Stimulated activated CD8-positive, alpha-beta memory T cell treated with anti-CD3 and anti-CD28 coated beads, Interleukin-12 subunit alpha, Interleukin-12 subunit beta, amount 100 ng/mL, for 24 hours (primary cell): ENCODE measurements around the gene COL26A1.

Experiments used
- DNase-seq: peaks from one replicate; pipeline ENCODE4 v3.0.0-alpha.2; 2020; ENCODE audit errors: extremely low read depth

The COL26A1 gene

GRCh38 chr7:101567230-101567629 lies 204.6 kb downstream of the COL26A1 start:
- DNase-seq, result no peak

DNA sequence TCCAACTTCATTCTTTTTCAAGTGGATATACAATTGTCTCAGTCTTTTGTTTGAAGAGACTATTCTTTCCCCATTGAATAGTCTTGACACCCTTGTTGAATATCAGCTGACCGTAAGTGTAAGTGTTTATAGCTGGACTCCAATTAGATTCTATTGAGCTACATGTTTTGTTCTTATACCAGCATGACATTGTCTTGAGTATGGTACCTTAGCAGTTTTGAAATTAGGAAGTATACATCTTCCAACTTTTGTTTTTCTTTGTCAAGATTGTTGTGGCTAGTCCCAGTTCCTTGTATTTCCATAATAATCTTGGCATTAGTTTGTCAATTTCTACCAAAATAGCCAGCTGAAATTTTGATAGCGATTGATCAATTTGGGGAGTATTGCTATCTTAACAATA lies 209.5 kb downstream of the COL26A1 start:
- no peak for DNase-seq

DNA sequence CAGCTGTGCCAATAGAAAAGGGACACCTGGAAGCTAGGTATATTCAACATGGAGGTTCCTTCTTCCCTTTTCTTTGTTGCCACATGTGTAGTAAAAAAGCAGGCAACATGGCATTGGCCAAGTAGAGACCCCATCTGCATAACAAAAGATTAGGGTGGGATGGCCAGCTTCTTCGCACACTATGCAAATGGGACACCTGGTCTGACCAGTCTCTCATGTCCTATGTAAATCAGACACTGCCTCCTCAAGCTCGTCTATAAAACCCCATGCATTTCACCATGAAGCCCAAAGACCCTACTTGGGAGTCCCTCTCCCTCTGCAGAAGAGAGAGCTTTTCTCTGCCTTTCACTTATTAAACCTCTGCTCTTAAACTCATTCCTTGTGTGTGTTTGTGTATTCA lies 212.5 kb downstream of the COL26A1 start:
- DNase-seq, result no peak

DNA sequence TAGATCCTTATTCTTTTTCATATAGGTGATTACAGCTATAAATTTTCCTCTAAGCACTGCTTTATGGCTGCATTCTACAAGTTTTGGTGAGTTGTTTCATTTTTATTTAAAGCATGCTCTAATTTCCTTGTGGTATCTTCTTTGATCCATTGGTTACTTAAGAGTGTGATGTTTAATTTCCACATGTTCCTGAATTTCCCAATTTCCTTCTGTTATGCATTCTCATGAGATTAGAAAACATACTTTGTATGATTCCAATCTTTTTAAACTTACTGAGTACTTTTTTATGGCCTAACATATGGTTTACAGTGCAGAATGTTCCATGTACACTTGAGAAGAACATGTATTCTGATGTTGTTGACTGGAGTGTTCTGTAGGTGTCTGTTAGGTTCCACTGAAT lies 213.0 kb downstream of the COL26A1 start:
- no peak for DNase-seq

GRCh38 chr7:101576998-101577397 lies 214.3 kb downstream of the COL26A1 start:
- no peak for DNase-seq

DNA sequence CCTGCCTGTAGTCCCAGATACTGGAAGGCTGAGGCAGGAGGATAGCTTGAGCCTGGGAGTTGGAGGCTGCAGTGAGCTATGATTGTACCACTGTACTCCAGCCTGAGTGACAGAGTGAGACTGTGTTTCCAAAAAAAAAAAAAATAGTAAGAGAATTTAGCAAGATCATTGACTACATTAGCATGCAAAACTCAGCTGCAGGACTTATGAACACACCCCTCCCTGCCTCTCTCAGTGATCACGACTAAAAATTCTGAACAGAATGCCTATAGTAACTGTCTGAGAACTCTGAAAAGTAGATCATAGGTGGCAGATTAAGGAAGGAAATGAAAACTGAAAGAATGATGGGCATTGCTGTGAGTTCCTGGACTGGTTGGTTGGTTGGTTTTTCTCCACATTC lies 215.9 kb downstream of the COL26A1 start:
- no peak for DNase-seq

DNA sequence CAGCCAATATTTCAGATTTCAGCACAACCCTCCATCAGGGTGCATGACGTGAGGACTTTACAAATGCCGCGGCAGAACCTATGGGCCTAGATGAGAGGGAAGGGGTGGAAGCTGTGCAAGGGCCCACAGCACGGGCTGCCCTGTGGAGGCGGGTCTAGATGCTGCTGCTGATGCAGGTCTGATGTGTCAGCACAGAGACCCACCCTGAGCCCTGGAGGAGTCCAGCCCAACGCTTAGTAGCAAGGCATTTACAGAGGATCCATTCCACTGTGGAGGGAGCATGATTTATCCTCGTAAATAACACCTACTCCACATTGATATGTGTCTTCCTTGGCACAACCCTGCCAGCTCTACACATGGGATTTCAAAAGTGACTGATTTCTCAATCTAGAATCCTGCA lies 217.9 kb downstream of the COL26A1 start:
- DNase-seq, result no peak

DNA sequence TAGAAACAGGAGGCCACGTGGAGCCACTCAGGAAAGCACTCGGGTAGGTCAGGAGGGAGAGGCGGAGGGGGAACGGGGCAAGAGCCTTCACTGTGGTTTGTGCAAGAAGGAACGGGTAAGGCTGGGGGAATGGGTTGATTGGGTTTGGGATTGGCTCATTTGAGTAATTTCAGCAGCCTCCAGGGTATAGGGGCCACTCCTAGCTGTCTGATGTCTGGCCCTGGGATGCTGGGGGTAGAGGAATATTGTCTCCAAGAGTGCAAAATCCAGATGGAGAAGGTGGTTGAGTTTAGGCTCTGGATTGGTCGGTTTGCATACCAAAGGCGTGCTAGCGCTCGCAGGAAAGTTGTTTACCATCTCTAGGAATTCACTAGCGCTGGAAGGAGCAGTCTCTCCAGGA lies 219.2 kb downstream of the COL26A1 start:
- no peak for DNase-seq

- no peak for DNase-seq
These were observed 220.3 kb downstream of the COL26A1 start for GRCh38 chr7:101582971-101583370.

- no peak for DNase-seq
These were observed 223.6 kb downstream of the COL26A1 start for GRCh38 chr7:101586078-101586905.

DNA sequence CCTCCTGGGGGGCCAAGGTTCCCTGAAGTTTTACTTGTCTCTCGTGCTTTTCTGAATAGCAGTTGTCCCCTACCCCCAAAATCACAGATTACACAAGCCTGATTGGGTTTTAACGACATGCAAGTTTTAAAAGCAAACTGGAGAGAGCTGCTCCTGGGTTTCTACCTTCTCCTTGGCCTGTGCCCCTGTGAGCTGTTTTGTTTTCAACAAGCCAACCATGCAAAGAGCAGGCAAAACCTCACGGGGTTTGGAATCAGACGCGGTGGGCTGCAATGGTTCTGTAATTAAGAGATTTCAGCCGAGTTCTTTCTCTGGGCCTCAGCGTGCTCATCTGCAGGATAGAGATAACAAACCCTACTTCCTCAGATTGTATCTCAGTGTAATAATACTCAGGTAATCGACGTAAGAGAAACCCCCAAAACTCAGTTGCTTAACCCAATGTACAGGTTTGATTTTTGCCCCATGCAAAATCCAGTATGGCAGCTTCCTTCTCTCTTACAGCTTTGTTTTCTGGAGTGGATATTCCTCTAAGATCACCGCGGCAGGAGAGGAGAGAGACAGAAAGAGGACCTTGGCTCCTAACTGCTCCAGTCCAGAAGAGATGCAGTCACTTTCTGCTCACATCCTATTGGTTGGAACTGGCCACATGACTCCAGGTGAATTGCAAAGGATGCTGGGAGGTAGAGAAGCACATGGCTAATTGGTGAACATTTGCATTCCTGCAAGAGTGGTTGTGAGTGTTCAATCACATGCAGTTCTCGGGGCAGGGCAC lies 224.4 kb downstream of the COL26A1 start:
- DNase-seq, result no peak

GRCh38 chr7:101588131-101588935 lies 225.7 kb downstream of the COL26A1 start:
- DNase-seq, result no peak

GRCh38 chr7:101589052-101589451 lies 226.4 kb downstream of the COL26A1 start:
- no peak for DNase-seq

DNA sequence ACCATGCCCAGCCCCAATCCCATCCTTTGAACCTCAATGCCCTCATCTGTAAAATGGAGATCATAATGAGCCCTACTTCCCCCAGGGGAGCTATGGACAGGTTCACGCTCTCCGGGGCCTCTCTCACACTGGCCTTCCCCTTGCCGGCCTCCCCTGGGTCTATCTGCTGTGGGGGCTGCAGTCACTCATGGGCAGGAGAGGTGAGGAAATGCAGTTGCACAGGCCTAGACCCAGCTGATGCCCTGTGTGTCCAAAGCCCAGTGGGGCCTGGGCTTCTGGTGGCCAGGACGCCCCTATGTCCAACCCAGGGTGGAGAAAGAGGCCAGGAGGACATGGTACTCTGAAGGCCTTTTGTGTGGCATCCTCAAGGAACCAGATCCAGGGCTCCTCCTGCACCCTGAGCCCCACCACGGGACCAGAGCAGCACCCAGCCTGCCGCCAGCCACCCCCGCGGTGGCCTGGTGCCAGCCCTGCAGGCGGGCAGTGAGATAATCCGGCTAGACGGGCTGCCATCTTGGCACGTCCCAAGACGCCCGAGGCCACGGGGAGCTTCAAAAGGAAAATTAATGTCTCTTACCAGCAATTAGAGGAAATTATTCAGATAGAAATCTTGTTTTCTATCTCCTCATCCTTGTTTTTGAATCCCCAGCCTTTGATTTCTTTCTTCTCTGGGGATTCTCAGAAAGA lies 227.4 kb downstream of the COL26A1 start:
- no peak for DNase-seq

DNA sequence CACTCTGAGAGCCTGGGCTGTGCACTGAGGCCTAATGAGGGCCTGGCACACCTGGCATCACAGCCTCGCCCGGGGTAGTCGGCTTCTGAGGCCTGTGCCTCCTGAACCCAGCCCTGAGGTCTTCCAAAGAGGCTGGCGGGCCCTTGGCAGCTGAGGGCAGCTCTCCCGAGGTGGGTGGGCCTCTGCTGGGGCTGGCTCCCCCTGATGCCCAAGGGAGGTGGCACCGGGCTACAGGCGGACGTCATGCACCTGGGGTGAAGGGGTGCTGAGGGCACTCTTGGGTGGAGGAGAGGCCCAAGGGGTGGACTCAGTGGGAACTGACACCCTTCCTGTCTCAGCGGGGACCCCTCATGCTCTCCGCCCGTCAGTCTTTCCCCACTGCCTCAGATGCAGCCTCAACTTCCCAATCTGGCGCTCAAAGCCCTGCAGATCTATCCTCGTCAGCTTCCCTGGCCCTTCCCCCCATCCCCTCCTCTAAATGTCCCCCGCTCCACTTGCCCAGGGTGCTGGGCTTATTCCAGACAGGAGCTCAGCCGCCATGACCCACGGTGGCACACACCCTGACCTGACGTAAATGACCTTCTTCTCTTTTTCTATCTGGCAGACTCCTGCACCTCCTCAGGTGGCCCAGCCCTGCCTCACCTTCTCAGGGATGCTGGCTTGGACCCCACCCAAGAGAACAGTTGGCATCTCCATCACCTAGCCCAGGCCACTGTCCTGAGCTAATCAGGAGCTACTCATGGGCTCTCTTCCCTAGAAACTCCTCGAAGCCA lies 228.2 kb downstream of the COL26A1 start:
- DNase-seq, result no peak

GRCh38 chr7:101591504-101591903 lies 228.8 kb downstream of the COL26A1 start:
- DNase-seq, result no peak

DNA sequence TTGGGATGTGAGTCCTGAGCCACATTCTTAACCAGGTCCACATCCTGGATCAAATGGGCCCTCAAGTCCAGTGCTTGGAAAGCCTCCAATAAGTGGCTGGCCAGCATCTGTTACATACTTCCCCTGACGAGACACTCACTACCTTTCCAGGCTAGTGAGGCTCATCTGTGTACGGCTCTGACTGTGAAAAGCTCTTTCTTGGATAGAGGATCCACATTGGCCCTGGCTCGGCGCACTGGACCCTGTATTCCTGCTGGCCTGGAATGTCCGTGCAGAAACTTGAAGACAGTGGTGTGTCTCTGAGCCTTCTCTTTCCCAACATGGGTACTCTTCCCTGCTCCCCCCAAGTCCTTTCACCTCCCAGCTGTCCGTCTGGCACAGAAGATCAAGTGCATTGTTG lies 230.9 kb downstream of the COL26A1 start:
- no peak for DNase-seq

- no peak for DNase-seq
These were observed 232.1 kb downstream of the COL26A1 start for GRCh38 chr7:101594790-101595189.

DNA sequence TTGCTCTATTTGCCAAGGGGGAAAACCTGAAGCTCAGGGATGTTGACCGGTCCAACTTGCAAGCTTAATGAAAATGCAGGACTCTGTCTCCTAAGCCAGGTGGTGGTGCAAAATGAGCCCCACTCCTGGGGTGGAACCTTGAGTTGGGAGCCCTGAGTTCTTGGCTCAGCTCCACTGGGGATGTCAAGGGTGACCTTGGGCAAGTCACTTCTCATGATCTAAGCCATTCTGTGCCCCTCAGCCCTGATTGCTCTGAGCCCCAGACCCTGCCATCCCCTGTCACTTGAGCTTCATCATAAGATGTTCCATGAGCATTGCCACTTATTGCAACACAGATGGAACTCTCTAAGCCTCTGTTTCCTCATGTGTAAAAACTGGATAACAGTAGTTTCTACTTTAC lies 232.6 kb downstream of the COL26A1 start:
- no peak for DNase-seq

DNA sequence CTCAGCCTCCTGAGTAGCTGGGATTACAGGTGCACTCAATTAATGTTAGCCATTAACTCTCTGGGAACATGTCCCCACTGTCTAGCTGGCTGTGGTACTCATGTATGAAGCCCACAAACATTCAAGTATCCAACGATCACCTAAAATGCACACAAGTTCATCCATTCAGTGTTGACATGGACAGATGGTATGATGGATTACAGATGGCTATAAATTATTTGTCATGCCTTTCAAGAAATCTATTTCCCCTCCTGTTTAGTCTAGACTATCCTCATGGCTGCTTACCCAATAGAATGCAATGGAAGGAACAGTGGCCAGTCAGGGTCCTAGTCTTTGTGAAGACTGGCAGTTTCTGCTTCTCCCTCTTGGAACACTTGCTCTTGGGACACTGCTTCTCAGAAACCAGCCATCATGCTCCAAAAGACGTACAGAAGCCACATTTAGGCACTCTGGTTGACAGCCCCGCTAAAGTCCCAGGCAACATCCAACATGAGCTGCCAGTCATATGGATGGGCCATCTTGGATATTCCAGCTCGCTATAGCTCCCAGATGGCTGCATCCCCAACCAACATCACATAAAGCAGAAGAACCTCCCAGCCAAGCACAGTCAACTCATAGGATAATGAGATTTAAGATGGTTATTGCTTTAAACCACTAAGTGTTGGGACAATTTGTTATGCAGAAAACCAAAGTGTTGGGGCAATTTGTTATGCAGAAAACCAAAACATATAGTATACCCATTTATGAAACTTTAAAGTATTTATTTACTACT lies 233.3 kb downstream of the COL26A1 start:
- DNase-seq, result no peak
